ENCODE results near the gene EVC.

Gene EVC

GRCh38 chr4:5785806-5786680 lies 75.0 kb downstream of the EVC start:
- peak; percentile 79 for DNase-seq (ENCODE audit: low read depth)
- H3K4me3 ChIP-seq (ENCODE audit: low read length) = no peak overlapping the region
- TF ChIP-seq, protein P1, sequence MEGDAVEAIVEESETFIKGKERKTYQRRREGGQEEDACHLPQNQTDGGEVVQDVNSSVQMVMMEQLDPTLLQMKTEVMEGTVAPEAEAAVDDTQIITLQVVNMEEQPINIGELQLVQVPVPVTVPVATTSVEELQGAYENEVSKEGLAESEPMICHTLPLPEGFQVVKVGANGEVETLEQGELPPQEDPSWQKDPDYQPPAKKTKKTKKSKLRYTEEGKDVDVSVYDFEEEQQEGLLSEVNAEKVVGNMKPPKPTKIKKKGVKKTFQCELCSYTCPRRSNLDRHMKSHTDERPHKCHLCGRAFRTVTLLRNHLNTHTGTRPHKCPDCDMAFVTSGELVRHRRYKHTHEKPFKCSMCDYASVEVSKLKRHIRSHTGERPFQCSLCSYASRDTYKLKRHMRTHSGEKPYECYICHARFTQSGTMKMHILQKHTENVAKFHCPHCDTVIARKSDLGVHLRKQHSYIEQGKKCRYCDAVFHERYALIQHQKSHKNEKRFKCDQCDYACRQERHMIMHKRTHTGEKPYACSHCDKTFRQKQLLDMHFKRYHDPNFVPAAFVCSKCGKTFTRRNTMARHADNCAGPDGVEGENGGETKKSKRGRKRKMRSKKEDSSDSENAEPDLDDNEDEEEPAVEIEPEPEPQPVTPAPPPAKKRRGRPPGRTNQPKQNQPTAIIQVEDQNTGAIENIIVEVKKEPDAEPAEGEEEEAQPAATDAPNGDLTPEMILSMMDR (conservative IDR thresholded peaks at IDR 0.05; ENCODE audit: low read length) = no peak

- TF ChIP-seq, protein P1 (conservative IDR thresholded peaks at IDR 0.05; ENCODE audit: low read length) = no peak
Measured at GRCh38 chr4:5787311-5787710, 76.3 kb downstream of the EVC start.

GRCh38 chr4:5788144-5788543 lies 77.1 kb downstream of the EVC start:
- TF ChIP-seq, protein P1 (conservative IDR thresholded peaks at IDR 0.05; ENCODE audit: low read length) = no peak
- no peak for DNase-seq (ENCODE audit: low read depth)
- H3K4me3 ChIP-seq (ENCODE audit: low read length) = no peak overlapping the region

More at GRCh38 chr4:5787311-5787710, 76.3 kb downstream of the EVC start:
- DNase-seq (ENCODE audit: low read depth) = no peak
- no peak overlapping the region for H3K4me3 ChIP-seq (ENCODE audit: low read length)

- TF ChIP-seq, protein P1 (conservative IDR thresholded peaks at IDR 0.05; ENCODE audit: low read length) = no peak
- no peak overlapping the region for H3K4me3 ChIP-seq (ENCODE audit: low read length)
- DNase-seq (ENCODE audit: low read depth) = no peak
Measured at GRCh38 chr4:5789141-5789540, 78.1 kb downstream of the EVC start.

GRCh38 chr4:5790546-5790857 lies 79.5 kb downstream of the EVC start:
- TF ChIP-seq, protein P1 (conservative IDR thresholded peaks at IDR 0.05; ENCODE audit: low read length) = no peak
- H3K4me3 ChIP-seq (ENCODE audit: low read length) = no peak overlapping the region
- DNase-seq (ENCODE audit: low read depth) = no peak

GRCh38 chr4:5791654-5792053 lies 80.7 kb downstream of the EVC start:
- no peak overlapping the region for H3K4me3 ChIP-seq (ENCODE audit: low read length)
- TF ChIP-seq, protein P1 (conservative IDR thresholded peaks at IDR 0.05; ENCODE audit: low read length) = no peak
- no peak for DNase-seq (ENCODE audit: low read depth)

- no peak for DNase-seq (ENCODE audit: low read depth)
- TF ChIP-seq, protein P1 (conservative IDR thresholded peaks at IDR 0.05; ENCODE audit: low read length) = no peak
- H3K4me3 ChIP-seq (ENCODE audit: low read length) = no peak overlapping the region
Measured at GRCh38 chr4:5793514-5793913, 82.5 kb downstream of the EVC start.
